HG03045 (cell line): ENCODE data around the gene NKD2.

ENCODE experiments used
- ATAC-seq: cut with Tn5 transposase; IDR thresholded peaks from one replicate; pipeline ENCODE4 v1.9.1; 2021; ENCODE audit warnings: mild to moderate bottlenecking, moderate library complexity; ENCODE audit not compliant: unreplicated experiment

Gene NKD2

DNA sequence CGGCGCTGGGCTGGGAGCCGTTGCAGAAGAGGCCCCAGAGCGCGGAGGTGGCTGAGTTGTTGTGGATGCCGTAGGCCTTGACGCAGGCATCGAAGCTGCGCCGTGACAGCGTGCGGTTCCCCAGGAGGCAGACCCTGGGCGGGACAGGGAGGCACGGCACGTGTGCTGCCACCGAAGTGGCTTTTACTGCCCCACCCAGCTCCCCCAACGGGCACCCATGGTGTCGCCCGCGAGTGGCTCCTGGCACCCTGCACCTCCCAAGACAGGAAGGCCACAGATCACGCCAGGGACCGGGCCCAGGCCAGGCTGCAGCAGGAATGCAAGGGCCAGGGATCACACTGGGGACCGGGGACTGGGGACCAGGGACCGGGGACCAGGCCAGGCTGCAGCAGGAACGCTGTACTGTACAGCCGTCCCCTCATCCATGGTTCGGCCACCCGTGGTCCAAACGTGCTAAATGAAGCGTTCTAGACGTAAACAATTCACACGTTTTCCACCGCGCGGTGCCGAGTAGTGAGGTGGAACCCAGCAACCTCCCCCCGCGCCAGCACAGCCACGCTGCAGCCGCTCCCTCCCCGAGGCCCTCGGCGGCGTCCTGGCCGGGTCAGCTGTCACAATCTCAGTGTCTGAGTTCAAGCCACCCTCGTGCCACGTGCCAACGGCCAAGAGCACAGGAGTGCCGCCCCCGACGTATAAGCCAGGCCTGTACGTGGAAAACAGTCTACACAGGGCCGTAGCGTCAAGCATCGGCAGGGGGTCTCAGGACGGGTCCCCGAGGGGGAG is 75.4 kb downstream of the NKD2 start:
- ATAC-seq, result no peak

DNA sequence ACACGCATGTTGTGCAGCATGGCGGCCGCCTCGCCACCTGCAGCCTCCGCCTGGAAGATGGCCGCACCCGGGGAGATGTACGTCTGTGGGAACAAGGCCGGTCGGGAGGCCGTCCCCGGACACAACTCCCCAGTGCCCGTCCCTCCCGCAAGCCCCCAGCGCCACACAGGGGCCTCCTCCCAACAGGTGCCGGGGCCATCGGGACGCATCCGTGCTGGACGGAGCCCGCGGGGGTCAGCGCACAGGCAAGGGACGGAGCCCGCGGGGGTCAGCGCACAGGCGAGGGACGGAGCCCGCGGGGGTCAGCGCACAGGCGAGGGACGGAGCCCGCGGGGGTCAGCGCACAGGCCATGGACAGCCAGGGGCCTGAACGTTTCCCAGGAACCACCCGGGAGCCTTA is 76.8 kb downstream of the NKD2 start:
- no peak for ATAC-seq

DNA sequence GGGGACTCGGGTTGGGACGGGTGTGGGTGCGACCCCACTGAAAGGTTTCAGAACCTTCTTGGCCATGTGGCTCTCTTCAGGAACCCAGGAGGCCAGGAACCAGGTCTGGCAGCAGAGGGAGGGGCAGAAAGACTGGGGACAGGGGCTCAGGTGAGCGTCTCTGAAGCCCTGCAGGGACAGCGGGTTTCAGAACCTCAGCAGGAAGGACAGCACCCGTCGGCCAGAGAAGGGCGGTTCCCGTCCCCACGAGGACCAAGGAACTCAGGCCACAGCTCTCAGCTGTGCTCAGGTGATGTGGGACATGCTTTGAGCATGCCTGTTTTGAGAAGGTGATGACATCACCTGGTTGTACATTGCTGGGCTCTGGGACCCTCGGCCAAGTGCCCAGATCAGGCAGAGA is 77.5 kb downstream of the NKD2 start:
- no peak for ATAC-seq

DNA sequence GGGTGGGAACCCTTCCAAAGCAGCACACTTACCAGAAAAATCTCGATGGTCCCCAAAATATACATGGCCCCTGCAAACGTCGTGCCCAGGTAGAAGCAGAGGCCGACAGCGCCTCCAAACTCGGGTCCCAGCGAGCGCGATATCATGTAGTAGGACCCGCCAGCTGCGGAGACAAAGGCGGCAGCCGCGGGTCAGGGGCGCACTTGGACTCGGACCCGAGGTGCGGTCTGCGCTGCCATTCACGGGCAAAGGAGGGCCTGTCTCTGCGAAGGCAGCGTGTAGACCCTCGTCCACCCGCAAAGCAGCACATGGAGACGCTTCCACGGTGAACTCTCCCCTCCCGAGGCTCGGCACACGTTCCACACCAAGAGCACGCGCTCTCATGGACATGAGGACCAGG is 78.3 kb downstream of the NKD2 start:
- ATAC-seq, result no peak

DNA sequence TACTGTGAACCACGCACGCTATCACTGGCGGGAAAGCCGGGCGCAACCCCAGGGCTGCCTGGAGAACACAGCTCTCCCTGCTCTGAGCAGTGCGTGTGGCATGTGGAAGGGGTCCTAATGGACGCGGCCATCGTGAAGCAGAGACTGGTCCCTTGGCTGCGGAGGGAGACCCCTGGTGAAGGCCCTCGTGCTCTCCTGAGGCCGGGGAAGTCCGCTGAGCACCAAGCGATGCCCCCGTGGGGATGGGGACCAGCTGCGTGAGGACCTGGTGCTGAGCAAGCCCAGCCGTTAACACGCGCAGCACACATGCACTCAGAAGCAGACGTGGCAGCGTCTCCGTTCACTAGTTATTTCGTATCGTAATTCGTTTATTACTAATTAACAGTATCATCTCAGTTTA is 78.8 kb downstream of the NKD2 start:
- no peak for ATAC-seq

DNA sequence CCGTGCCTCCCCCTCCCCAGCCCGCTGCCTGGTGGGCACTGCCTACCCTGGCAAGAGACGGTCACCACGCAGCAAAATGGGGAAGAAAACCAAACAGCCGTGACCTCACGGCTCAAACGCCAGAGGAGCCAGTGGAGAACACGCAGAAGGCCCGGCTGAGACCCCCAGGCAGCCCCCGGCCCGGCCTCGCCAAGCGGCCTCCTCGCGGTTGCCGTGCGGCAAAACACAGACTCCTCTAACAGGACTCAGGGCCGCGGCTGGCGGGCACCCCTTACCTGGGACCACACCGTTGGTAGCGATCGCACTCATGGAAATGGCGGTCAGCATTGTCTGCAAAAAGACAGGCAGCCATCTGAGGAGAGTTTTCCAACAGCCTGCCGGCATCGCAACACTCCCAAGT is 79.4 kb downstream of the NKD2 start:
- no peak for ATAC-seq
